HG03460 (cell line): Measurements from ENCODE around the gene ADGRB3.

Experiments
- ATAC-seq: cut with Tn5 transposase; IDR thresholded peaks from one replicate; pipeline ENCODE4 v1.9.1; 2021; ENCODE audit not compliant: unreplicated experiment

The ADGRB3 gene

GRCh38 chr6:68634726-68635411, at the start of gene ADGRB3:
TSS of gene ADGRB3 (plus strand) at chr6:68635282. CDS start at chr6:68638676, 3,394 bp downstream.
- peak; percentile 72 for ATAC-seq

GRCh38 chr6:68593558-68593957, 41.5 kb upstream of the ADGRB3 start:
- no peak for ATAC-seq

GRCh38 chr6:68597642-68598041, 37.4 kb upstream of the ADGRB3 start:
- no peak for ATAC-seq

- ATAC-seq, result no peak
Observed at GRCh38 chr6:68615938-68616337, 19.1 kb upstream of the ADGRB3 start.

GRCh38 chr6:68625998-68626397, 9.1 kb upstream of the ADGRB3 start:
- no peak for ATAC-seq

GRCh38 chr6:68628161-68628560, 6.9 kb upstream of the ADGRB3 start:
- no peak for ATAC-seq

- no peak for ATAC-seq
Observed at GRCh38 chr6:68632734-68633133, 2.3 kb upstream of the ADGRB3 start.

GRCh38 chr6:68633281-68633971, 1.7 kb upstream of the ADGRB3 start:
- no peak for ATAC-seq

- no peak for ATAC-seq
Observed at GRCh38 chr6:68633972-68634725, 933 bp upstream of the ADGRB3 start.

- ATAC-seq, result peak; percentile 21
Observed at GRCh38 chr6:68635412-68635705, 277 bp downstream of the ADGRB3 start.

GRCh38 chr6:68635706-68636513, 828 bp downstream of the ADGRB3 start:
- ATAC-seq, result no peak

- no peak for ATAC-seq
Observed at GRCh38 chr6:68636666-68637065, 1.6 kb downstream of the ADGRB3 start.

- no peak for ATAC-seq
Observed at GRCh38 chr6:68637071-68637470, 2.0 kb downstream of the ADGRB3 start.

GRCh38 chr6:68637782-68638181, 2.7 kb downstream of the ADGRB3 start:
- no peak for ATAC-seq

GRCh38 chr6:68638230-68638900, 3.3 kb downstream of the ADGRB3 start:
- ATAC-seq, result no peak

GRCh38 chr6:68639211-68639610, 4.1 kb downstream of the ADGRB3 start:
- no peak for ATAC-seq

- no peak for ATAC-seq
Observed at GRCh38 chr6:68639826-68640490, 4.9 kb downstream of the ADGRB3 start.

- no peak for ATAC-seq
Observed at GRCh38 chr6:68640491-68640835, 5.4 kb downstream of the ADGRB3 start.

GRCh38 chr6:68641172-68641571, 6.1 kb downstream of the ADGRB3 start:
- no peak for ATAC-seq

GRCh38 chr6:68642081-68642480, 7.0 kb downstream of the ADGRB3 start:
- no peak for ATAC-seq
